ENCODE measurements around the gene CNNM4.

Gene CNNM4

DNA sequence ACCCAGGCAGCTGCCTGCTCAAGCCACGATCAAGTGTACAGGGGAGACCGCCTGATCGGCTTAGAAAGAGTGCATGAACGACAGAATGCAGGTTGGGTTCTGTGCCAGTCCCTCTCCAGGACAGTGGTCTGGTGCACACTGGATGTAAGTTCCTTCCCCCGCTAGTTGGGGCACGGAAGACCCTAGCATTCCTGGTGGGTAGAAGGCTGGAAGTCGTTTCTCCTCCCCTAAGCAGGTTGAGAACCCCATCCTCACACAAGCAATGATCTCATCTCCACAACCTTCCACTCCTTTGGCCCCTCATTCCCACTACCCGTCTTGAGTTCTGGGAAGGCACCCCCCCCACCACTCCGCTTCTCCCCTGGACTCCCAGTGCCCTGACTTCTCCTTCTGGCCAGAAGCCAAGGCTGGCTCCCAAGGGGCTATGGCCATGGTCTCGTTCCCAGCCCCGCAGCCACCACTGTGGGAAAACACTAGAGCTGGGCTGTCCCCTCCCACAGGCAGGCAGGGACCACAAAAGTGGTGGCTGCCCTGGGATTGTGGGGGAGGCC, 98.5 kb downstream of the CNNM4 start:
- no peak for DNase-seq (ENCODE audit: low spot score)

DNA sequence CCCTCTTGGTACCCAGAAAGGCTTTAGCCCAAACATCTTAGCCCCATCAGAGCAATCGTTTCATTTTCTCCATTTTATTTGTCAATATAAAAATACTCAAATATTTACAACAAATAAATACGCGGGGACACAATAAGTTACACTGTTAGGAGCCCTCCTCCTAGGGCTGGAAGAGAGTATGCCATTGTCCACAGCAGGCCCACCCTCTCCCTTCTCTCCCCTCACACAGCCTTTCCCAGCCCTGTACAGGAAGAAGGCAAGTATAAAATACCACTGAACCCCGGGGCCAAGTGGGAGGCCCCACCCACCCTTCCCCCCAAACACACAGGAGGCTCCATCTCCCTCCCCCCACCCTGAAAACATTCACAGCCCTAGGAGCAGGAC, 99.0 kb downstream of the CNNM4 start:
- no peak for DNase-seq (ENCODE audit: low spot score)

DNA sequence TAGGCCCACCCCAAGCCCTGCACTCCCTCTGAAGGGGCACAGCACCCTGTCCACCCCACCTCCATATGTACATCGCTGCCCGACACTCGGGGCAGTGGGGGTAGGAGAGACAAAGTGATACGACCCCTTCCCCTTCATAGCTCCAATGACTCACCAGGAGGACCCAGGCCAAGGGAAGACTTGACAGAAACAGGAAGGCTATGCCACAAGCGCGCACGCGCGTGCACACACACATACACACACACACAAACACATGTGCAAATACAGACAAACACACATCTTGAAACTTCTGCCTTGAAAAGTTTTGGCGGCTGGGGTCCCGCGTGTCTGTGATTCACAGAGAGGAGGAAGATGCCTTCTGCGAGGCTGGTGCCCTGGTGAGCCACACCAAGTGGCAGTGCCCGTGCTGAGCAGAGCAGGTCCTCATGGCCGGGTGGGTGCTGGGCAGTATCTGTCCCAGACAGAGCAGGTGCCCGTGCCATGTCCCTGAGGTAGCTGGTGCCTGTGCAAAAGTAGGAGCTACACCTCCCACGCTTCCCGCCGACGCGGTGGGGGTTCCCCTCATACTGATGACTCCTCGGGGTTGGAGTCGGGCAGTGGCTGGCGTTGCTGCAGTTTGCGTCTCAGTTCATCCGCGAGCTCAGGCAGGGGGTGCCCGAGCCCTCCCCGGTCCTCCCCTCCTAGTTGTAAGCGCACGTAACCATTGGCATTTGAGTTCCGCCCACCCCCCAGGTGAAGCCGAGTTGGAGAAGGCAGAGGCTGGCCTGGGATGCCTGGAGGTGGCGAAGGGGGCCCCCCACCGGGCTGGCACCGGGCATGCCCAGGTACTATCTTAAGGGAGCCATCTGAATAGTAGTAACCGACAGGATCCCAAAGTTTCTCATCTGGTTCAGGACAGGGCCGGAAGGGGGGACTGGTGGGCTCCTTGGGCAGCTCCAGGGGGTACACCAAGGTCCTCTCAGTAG, 99.6 kb downstream of the CNNM4 start:
- DNase-seq (ENCODE audit: low spot score): no peak

DNA sequence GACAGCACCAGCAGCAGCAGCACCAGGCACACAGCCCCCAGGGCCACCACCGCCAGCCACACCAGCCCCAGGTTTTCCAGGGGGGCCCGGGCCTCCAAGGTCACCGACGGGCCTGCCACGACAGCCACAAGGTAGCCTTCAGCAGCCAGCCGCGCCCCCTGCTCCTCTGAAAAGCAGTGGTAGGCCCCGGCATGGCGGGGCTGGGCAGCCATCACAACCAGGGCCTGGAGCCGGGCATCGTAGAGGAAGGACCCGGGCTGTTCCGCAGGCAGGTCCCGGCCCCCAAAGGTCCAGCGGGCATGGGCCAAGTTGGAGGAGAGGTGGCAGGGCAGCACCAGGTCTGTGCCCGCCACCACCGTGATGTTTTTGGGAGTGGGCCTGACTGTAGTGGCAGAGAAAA, 100.4 kb downstream of the CNNM4 start:
- no peak for DNase-seq (ENCODE audit: low spot score)
